ENCODE data around the gene GRM3. TPM values are rescaled to one million over a fixed set of nuclear protein-coding genes. Genes with fewer than 3 reads are reported as not detected.

The GRM3 gene
- polyA plus RNA-seq, 1 of the 3 experiments (the other 2 are of a cell fraction) = not detected

DNA sequence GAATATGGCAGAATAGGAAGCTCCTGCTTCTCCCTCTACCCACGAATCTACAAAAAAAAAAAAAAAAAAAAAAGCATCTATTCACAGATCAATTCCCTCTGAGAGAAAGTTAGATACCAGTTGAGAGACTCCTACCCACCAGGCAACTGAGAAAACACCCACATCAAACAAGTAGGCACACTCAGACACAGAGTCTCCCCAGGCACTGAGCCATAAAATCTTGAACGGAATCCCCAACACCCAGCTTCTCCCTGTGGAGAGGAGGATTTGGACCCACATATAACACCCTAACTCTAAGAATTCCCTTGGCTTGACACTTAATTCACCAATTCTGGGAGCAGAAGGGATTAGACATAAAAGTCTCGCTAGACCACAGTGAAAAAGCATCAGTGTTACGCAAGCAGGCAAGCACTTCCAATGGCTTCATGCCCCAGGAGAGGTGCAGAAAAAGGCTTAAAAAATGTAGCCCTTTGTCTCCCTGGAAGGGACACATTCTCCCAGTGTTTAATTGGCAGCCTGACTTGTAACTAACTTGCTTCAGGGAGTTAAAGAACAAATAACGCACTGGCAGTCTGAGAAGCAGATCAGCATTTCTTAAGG lies 223.6 kb downstream of the GRM3 start:
- 84% methylated on average over 5 of the region's 5 CpGs for WGBS (ENCODE audit: low lambda C conversion rate)
- H3K4me2 ChIP-seq = no peak overlapping the region

DNA sequence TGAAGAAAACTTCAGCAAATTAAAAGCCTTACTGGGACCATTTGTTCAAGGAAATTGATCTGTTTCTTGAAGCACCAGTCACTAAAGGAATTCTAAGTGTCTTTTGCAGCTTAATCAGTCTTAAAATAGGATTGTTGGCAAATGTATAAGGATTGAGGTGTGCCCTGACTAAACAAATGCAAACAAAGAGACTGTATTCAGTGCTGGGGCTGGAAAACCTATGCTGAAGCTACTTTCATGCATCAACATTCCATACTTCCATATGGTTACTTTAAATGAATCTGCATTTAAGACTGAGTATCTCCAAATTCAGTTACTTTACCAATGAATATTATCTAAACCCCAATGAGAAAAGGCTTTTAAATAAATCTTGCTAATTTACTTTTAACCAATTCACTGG lies 232.4 kb downstream of the GRM3 start:
- CTCF ChIA-PET = interaction anchor here (1.8 kb wide), 1 partner anchor 29 kb away, joined by 6 read pairs; no protein-coding TSS in a partner anchor
- no peak for DNase-seq

More for the DNA sequence above, 223.6 kb downstream of the GRM3 start:
- H3K4me1 ChIP-seq (ENCODE audit: control insufficient read depth in 1 of 2, insufficient read depth in 2 of 2, low read depth in 1 of 2, low read length in 1 of 2) = no peaks in the 10 kb centered on the region
- no peak overlapping the region for H2AFZ ChIP-seq (ENCODE audit: low read depth)
- CTCF ChIA-PET = interaction anchor here (2.2 to 2.6 kb wide), 4 partner anchors 10 to 60 kb away, joined by 5 to 8 read pairs (median 6); no protein-coding TSS in a partner anchor
- TF ChIP-seq, protein P1, sequence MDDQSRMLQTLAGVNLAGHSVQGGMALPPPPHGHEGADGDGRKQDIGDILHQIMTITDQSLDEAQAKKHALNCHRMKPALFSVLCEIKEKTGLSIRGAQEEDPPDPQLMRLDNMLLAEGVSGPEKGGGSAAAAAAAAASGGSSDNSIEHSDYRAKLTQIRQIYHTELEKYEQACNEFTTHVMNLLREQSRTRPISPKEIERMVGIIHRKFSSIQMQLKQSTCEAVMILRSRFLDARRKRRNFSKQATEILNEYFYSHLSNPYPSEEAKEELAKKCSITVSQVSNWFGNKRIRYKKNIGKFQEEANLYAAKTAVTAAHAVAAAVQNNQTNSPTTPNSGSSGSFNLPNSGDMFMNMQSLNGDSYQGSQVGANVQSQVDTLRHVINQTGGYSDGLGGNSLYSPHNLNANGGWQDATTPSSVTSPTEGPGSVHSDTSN (IDR thresholded peaks at IDR 0.05) = no peak
- H3F3A ChIP-seq (replicated peaks; ENCODE audit: insufficient read depth) = no peaks in the 10 kb centered on the region
- H3K9me3 ChIP-seq = no peaks in the 10 kb centered on the region
- H3K27me3 ChIP-seq (ENCODE audit: insufficient read depth) = no peaks in the 10 kb centered on the region
- H3K9me2 ChIP-seq = no peaks in the 10 kb centered on the region
- peaks cover 7 to 10% of the 10 kb centered on the region in 2 experiments for H3K36me3 ChIP-seq (replicated peaks in 1 of 2; ENCODE audit: control insufficient read depth in 1 of 2, insufficient read depth in 2 of 2, low read length in 1 of 2)
- H3K79me2 ChIP-seq (ENCODE audit: insufficient read depth) = no peaks in the 10 kb centered on the region
- H3K9ac ChIP-seq = no peak overlapping the region
- H3K4me3 ChIP-seq (ENCODE audit: low read depth in 2 of 2, low read length in 1 of 2) = no peak overlapping the region
- no peak for DNase-seq
- no peaks in the 10 kb centered on the region for H4K20me1 ChIP-seq (ENCODE audit: insufficient read depth)
- H3K27ac ChIP-seq (ENCODE audit: low read depth in 2 of 2, low read length in 1 of 2) = no peak overlapping the region
- POLR2A ChIA-PET = no interaction called here

DNA sequence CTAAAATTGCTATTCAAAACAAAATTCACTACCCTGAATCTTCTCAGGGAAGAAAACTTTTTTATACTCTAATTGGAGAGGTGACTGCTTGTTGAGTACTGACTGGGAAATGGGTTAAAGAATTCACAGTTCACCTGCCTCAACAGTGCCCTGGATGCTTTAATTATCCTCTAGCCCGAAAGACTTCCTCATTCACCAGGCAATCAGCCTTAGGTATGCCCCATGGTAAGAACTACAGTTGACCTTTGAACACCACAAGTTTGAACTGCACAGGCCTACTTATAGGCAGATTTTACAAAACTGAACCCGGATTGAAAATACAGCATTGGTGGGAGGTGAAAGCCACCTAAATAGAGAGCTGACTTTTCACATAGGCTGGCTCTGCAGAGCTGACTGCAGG lies 240.4 kb downstream of the GRM3 start:
- no peaks in the 10 kb centered on the region for H3K27me3 ChIP-seq (ENCODE audit: insufficient read depth)
- DNase-seq = no peak
- H3K9me2 ChIP-seq = no peaks in the 10 kb centered on the region
- no peak overlapping the region for H2AFZ ChIP-seq (ENCODE audit: low read depth)
- 96% methylated on average over 2 of the region's 2 CpGs for WGBS (ENCODE audit: low lambda C conversion rate)
- no peak overlapping the region for H3K27ac ChIP-seq (ENCODE audit: low read depth in 2 of 2, low read length in 1 of 2)
- no peaks in the 10 kb centered on the region for H3K4me1 ChIP-seq (ENCODE audit: control insufficient read depth in 1 of 2, insufficient read depth in 2 of 2, low read depth in 1 of 2, low read length in 1 of 2)
- no peaks in the 10 kb centered on the region for H3K79me2 ChIP-seq (ENCODE audit: insufficient read depth)
- no peaks in the 10 kb centered on the region for H3K9me3 ChIP-seq
- H4K20me1 ChIP-seq (ENCODE audit: insufficient read depth) = no peaks in the 10 kb centered on the region
- no peak overlapping the region for H3K4me2 ChIP-seq
- peaks cover 11 to 48% of the 10 kb centered on the region in 2 experiments for H3K36me3 ChIP-seq (replicated peaks in 1 of 2; ENCODE audit: control insufficient read depth in 1 of 2, insufficient read depth in 2 of 2, low read length in 1 of 2)
- no peak for TF ChIP-seq FOSL2 (IDR thresholded peaks at IDR 0.05; ENCODE audit: borderline replicate concordance, low read depth)
- TF ChIP-seq, protein P2, sequence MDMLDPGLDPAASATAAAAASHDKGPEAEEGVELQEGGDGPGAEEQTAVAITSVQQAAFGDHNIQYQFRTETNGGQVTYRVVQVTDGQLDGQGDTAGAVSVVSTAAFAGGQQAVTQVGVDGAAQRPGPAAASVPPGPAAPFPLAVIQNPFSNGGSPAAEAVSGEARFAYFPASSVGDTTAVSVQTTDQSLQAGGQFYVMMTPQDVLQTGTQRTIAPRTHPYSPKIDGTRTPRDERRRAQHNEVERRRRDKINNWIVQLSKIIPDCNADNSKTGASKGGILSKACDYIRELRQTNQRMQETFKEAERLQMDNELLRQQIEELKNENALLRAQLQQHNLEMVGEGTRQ (IDR thresholded peaks at IDR 0.05; ENCODE audit: borderline replicate concordance, low read depth, low read length) = no peak
- no peak for TF ChIP-seq TEAD4 (IDR thresholded peaks at IDR 0.05; ENCODE audit: borderline replicate concordance, insufficient read depth)
- no peaks in the 10 kb centered on the region for H3F3A ChIP-seq (replicated peaks; ENCODE audit: insufficient read depth)
- ChIA-PET POLR2A (no interaction called here), CTCF (interaction anchor here (1.0 kb wide), 1 partner anchor 22 kb away, joined by 3 read pairs; no protein-coding TSS in a partner anchor)
- no peak overlapping the region for H3K9ac ChIP-seq
- no peak overlapping the region for H3K4me3 ChIP-seq (ENCODE audit: low read depth in 2 of 2, low read length in 1 of 2)

More for the DNA sequence above, 232.4 kb downstream of the GRM3 start:
- Histone ChIP-seq H3K79me2 (ENCODE audit: insufficient read depth) (no peaks in the 10 kb centered on the region), H2AFZ (ENCODE audit: low read depth) (no peak overlapping the region), H3K4me2 (no peak overlapping the region), H3K27ac (ENCODE audit: low read depth in 2 of 2, low read length in 1 of 2) (no peak overlapping the region), H3K9me3 (no peaks in the 10 kb centered on the region), H3K9ac (no peak overlapping the region), H4K20me1 (ENCODE audit: insufficient read depth) (no peaks in the 10 kb centered on the region), H3F3A (replicated peaks; ENCODE audit: insufficient read depth) (no peaks in the 10 kb centered on the region), H3K4me1 (ENCODE audit: control insufficient read depth in 1 of 2, insufficient read depth in 2 of 2, low read depth in 1 of 2, low read length in 1 of 2) (no peaks in the 10 kb centered on the region), H3K36me3 (replicated peaks in 1 of 2; ENCODE audit: control insufficient read depth in 1 of 2, insufficient read depth in 2 of 2, low read length in 1 of 2) (peaks cover 8 to 16% of the 10 kb centered on the region in 2 experiments), H3K4me3 (ENCODE audit: low read depth in 2 of 2, low read length in 1 of 2) (no peak overlapping the region), H3K27me3 (ENCODE audit: insufficient read depth) (no peaks in the 10 kb centered on the region), H3K9me2 (no peaks in the 10 kb centered on the region)
- TF ChIP-seq TAF1 (IDR thresholded peaks at IDR 0.05; ENCODE audit: borderline replicate concordance, low read depth, low read length) (no peak), TCF12 (IDR thresholded peaks at IDR 0.05) (no peak)
- POLR2A ChIA-PET = no interaction called here

Measured in SK-N-SH (cell line).